HG03175 (cell line): ENCODE results near the gene SEMA3A.
"Not testable (repeated sequence)": the region's sequence is repeated elsewhere in the genome, so short reads cannot be mapped to it uniquely, and the experiment has no call there.

Experiments
- ATAC-seq: cut with Tn5 transposase; IDR thresholded peaks from one replicate; pipeline ENCODE4 v1.9.1; 2021; ENCODE audit warnings: mild to moderate bottlenecking, moderate library complexity; ENCODE audit not compliant: unreplicated experiment

Gene SEMA3A

GRCh38 chr7:84194484-84195271, at the start of gene SEMA3A:
Gene SEMA3A, minus strand, starts transcription at chr7:84194789. Its CDS starts 203 bp downstream, at chr7:84194586.
- ATAC-seq: no peak

DNA sequence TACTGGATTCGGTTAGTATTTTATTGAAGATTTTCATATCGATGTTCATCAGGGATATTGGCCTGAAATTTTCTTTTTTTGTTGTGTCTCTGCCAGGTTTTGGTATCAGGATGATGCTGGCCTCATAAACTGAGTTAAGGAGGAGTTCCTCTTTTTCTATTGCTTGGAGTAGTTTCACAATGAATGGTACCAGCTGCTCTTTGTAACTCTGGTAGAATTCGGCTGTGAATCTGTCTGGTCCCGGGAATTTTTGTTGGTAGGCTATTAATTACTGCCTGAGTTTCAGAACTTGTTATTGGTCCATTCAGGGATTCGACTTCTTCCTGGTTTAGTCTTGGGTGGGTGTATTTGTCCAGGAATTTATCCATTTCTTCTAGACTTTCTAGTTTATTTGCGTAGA, 48.4 kb upstream of the SEMA3A start:
- ATAC-seq: not testable (repeated sequence)

DNA sequence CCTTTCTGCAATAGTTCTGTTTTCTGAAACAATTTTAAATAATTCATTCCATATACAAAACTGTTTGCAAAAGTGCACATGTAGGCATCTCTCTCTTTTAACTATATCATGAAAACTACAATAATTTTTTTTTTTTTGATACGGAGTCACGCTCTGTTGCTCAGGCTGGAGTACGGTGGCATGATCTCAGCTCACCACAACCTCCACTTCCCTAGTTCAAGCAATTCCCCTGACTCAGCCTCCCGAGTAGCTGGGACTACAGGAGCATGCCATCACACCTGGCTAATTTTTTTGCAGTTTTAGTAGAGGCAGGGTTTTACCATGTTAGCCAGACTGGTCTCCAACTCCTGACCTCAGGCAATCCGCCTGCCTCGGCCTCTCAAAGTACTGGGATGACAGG, 44.0 kb upstream of the SEMA3A start:
- ATAC-seq: no peak

DNA sequence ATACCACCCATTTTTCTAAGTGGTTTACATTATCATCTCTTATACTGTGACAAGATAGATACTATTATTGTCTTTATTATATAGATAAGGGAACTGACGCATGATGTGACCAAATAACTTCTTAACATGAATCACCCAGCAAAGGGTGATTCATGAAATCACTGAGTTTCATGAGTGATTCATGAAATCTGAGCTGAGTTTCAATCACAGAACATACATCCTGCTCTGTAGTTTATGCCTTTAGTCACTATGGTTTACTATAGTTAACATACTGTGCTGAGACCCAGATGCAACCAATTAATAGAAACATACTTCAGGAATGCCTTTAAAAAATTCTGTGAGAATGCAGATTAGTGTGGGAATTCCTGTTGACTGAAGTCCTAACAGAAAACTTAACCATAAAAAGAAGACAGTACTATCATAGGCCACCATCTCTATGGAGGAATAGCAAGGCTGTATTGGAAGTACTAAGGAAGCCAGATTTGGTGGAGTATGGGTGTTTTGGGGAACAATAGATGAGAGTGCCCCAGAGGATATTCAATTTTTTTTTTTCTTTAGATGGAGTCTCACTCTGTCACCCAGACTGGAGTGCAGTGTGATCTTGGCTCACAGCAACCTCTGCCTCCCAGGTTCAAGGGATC, 43.1 kb upstream of the SEMA3A start:
- ATAC-seq: no peak

- ATAC-seq: no peak
Measured at GRCh38 chr7:84236398-84236797, 41.8 kb upstream of the SEMA3A start.

- no peak for ATAC-seq
Measured at GRCh38 chr7:84232646-84233045, 38.1 kb upstream of the SEMA3A start.

DNA sequence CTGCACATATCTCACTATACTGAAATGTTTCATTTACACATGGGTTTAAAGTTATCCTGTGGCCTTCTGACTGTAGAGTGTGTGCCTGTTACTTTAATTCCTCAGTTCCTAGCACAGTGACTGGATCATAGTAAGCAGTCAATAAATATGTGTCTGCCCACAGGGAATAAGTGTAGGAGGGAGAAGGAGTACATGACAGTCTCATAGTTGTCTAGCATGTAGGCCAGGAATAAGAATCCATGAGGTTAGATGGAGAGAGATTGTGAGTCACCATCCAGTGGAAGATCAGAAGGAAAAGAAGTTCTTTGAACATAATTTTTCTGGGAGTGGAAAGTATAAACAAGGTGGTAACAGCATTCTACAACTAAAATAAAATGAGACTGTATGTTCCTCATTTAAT, 36.6 kb upstream of the SEMA3A start:
- ATAC-seq: no peak

DNA sequence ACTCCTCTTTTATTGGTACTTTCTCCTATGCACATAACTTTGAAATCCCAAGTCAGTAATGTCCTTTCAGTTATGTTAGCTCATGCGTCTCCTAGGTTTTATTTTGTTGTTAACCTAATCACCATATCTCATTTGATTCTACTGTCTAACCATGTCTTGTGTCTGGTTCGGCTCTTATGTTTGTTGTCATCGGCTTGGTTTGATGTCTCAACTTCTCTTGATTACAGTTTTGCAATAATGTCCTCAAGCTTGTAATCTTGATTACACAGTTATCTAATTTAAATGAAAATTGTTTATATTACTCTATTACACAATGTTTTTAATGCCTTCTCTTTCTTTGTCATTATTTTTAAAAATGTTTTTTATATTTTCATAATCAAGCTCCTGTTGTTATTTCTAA, 35.9 kb upstream of the SEMA3A start:
- ATAC-seq: no peak

DNA sequence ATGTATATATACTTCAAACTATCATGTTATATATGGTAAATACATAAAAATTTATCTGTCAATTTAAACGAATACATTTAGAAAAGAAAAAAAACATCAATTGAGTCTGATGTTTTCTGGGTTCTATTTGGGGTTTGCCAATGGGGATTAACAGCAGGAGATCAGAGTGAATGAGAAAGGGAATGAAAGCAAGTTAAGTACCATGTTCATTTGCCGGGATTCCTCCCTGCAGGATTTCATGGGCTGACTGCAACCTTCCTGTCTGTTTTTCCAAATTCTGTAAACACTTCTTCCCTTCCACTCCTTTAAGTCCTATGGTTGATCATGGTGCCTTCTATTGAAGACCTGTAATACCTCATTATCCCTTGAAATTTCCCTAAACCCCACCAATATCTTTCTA, 33.9 kb upstream of the SEMA3A start:
- no peak for ATAC-seq

DNA sequence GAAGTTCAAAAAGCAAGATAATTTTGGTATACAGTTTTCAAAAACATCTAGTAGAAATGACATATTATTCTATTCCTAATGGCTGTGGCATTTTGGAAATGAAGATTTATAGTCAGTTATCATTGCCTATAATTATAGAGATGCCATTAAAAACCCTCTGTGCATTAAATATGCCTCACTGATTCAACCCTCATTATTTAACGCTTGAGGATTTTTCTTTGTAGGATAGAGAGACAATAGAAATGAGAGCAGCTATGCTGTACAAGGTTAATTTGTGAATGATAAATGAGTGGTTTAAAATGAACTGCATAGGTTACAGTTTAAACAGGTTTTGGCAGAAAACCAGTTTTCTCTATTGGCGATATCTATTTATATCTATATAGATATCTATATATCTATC, 32.2 kb upstream of the SEMA3A start:
- no peak for ATAC-seq

GRCh38 chr7:84224505-84224904, 29.9 kb upstream of the SEMA3A start:
- ATAC-seq: no peak

GRCh38 chr7:84219310-84219709, 24.7 kb upstream of the SEMA3A start:
- ATAC-seq: no peak

DNA sequence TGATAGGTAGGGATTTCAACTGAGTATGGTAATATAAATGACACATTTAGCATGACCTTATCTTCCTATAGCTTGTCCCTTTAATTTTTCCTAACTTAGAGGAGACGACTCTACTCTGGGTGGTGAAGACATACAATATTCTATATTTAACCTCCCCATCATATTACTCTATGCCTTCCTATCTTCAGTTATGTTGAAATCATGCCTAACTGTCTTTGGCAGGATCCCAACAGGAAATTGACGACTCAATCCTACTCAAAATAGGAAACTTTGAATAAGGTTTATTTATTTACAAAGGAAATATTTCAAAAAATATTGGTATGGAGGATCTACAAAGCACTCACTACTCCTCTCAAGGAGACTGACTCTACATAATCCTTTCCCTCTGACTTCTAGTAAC, 24.1 kb upstream of the SEMA3A start:
- no peak for ATAC-seq

- no peak for ATAC-seq
Measured at GRCh38 chr7:84216472-84216871, 21.9 kb upstream of the SEMA3A start.

DNA sequence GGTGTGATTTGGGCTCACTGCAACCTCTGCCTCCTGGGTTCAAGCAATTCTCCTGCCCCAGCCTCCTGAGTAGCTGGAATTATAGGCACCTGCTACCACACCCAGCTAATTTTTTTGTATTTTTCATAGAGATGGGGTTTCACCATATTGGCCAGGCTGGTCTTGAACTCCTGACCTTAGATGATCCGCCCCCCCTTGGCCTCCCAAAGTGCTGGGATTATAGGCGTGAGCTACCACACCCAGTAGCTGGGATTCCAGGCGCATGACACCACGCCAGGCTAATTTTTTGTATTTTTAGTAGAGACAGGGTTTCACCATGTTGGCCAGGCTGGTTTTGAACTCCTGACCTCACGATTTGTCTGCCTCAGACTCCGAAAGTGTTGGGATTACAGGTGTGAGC, 20.2 kb upstream of the SEMA3A start:
- ATAC-seq: not testable (repeated sequence)

GRCh38 chr7:84210301-84210700, 15.7 kb upstream of the SEMA3A start:
- no peak for ATAC-seq

DNA sequence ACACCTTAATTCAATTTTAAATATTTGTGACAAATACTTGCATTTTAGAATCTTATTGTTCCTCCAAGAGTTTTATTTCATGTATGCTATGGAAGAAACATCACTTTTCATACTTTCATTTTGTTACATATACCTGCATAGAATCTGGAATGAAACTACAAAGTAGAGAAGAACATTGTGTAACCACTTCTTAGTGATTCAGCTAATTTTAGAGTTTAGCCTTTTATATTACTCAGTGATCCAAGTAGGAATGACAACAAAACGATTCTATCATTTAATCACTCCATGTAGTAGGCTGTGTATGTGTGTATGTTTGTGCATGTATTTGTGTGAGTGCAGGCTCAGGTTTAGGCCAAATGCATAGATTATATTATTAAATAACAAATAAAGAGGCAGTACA, 14.4 kb upstream of the SEMA3A start:
- ATAC-seq: no peak

GRCh38 chr7:84207615-84208014, 13.0 kb upstream of the SEMA3A start:
- ATAC-seq: no peak

DNA sequence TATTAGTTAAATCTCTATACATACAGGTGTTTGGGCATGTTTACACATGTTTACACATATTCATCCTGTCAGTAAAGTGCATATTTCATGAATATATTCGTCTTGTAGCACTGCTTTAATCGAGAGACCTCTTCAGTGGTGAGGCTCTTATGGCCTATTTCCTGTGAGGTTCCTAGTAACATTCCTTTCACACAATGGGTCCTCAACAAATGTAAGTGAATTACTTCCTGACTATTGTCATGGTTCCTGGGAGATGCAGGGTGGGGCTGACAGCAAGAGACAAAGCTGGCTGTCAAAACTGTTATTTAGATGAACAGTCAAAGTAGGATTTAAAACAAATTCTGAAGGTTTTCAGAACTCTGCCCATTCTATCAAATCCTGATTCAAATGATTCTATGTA, 12.4 kb upstream of the SEMA3A start:
- ATAC-seq: no peak

DNA sequence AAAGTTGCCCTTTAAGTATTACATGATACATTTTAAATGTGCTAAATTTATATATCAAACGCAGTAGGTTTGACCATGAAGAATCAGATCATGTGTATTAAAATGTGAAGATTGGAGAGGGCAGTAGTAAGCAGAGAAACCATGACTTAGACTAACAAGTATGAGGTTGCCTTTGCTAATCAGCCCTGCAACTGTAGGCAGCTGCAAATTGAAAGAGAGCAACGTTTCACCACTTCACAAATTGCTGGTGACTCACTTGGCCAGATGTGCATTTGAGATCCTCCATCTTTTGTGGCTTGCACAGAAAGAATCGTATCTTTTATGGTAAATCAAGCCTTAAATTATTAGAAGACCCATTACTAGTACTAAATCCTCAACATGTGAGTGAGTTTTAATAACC, 10.1 kb upstream of the SEMA3A start:
- ATAC-seq: no peak

- no peak for ATAC-seq
Measured at GRCh38 chr7:84202855-84203254, 8.3 kb upstream of the SEMA3A start.

DNA sequence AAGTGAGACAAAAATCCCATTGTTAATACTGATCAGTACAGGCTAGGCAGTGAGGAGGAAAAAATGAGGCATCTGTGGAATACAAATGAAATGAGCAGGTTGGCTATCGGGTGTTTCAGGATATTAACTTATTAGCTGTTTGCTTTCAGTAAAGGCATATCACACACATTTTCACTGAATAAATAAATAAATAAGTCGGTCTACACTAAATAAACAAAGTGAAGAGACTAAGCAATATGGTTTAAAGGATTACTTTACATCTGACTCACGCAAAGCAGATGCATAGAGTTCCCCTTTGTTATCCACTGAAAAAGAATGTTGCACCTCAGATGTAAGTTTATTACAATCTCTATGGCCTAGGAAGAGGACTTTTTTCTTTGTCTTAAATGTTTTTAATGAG, 6.3 kb upstream of the SEMA3A start:
- ATAC-seq: no peak

DNA sequence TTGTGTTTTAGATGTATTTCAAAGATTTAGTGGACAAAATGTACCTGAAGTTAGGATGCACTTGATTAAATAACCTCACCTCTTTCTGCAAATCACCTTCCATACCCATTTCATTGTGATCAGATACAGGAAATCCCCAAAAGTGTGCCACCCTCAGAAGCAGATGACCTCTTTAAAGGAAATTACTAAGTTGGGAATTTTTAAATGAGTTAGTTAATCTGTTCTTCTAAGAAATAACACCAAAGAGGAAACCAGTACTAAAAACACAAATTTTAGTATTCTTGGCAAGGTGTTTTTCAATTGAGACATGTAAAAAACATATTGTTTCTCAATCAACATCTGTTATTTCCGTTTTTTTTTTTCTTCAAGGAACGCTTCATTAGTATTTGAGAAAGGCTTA, 4.6 kb upstream of the SEMA3A start:
- ATAC-seq: no peak
